OCI-LY1 (cell line): ENCODE results near the gene GDPD4.

Experiments
- H2AFZ ChIP-seq: fragments of 200-600 bp; sonication (generic), shearing (Covaris generic); 2 replicates; pipeline ENCODE4 v1.6.0; 2014; ENCODE audit warnings: antibody characterized with exemption, mild to moderate bottlenecking, low read length
- H3F3A ChIP-seq: fragments of 200-600 bp; sonication (generic), shearing (Covaris generic); 2 replicates; pipeline ENCODE4 v1.6.0; 2014; ENCODE audit warnings: mild to moderate bottlenecking, antibody characterized with exemption, low read length, moderate library complexity; ENCODE audit not compliant: insufficient read depth
- H3K27ac ChIP-seq: fragments of 200-600 bp; sonication (generic); 2 replicates; pipeline ENCODE4 v1.5.1; 2014; ENCODE audit warnings: low read length, mixed run types, mild to moderate bottlenecking, low read depth; ENCODE audit not compliant: poor library complexity, severe bottlenecking
- H3K27me3 ChIP-seq: fragments of 200-600 bp; sonication (generic); 2 replicates; pipeline ENCODE4 v1.6.0; 2014; ENCODE audit warnings: antibody characterized with exemption, mild to moderate bottlenecking, low read length, moderate library complexity; ENCODE audit not compliant: insufficient read depth
- H3K36me3 ChIP-seq: fragments of 200-600 bp; sonication (generic); 2 replicates; pipeline ENCODE4 v1.6.1; 2014; ENCODE audit warnings: mild to moderate bottlenecking, antibody characterized with exemption, low read length, moderate library complexity, mixed read lengths; ENCODE audit not compliant: insufficient read depth
- H3K4me1 ChIP-seq: fragments of 200-600 bp; sonication (generic); 2 replicates; pipeline ENCODE4 v1.5.1; 2014; ENCODE audit warnings: mild to moderate bottlenecking, low read length, moderate library complexity; ENCODE audit not compliant: insufficient read depth, severe bottlenecking
- H3K4me2 ChIP-seq: fragments of 200-600 bp; sonication (generic), shearing (Covaris generic); 2 replicates; pipeline ENCODE4 v1.6.1; 2014; ENCODE audit warnings: low read length
- H3K4me3 ChIP-seq: fragments of 200-600 bp; sonication (generic); 2 replicates; pipeline ENCODE4 v1.5.1; 2014; ENCODE audit warnings: low read length, low read depth, mild to moderate bottlenecking, mixed read lengths; ENCODE audit not compliant: poor library complexity, severe bottlenecking
- H3K79me2 ChIP-seq: fragments of 200-600 bp; shearing (Covaris generic); 2 replicates; pipeline ENCODE4 v1.6.1; 2016; ENCODE audit warnings: mixed run types, low read length, mixed read lengths; ENCODE audit not compliant: insufficient read depth
- H3K9ac ChIP-seq: fragments of 200-600 bp; sonication (generic), shearing (Covaris generic); 2 replicates; pipeline ENCODE4 v1.6.1; 2014; ENCODE audit warnings: mild to moderate bottlenecking, low read length, mixed read lengths
- H3K9me2 ChIP-seq: fragments of 200-600 bp; sonication (generic), shearing (Covaris generic); 2 replicates; pipeline ENCODE4 v1.6.1; 2014; ENCODE audit warnings: low read depth, mild to moderate bottlenecking, low read length, mixed read lengths
- H3K9me3 ChIP-seq: fragments of 200-600 bp; shearing (Covaris generic); 2 replicates; pipeline ENCODE4 v1.6.1; 2014; ENCODE audit warnings: low read length, mixed read lengths
- H4K20me1 ChIP-seq: fragments of 200-600 bp; sonication (generic), shearing (Covaris generic); 2 replicates; pipeline ENCODE4 v1.6.0; 2016; ENCODE audit warnings: mild to moderate bottlenecking, low read length; ENCODE audit not compliant: insufficient read depth
- EZH2 ChIP-seq: fragments of 200-600 bp; sonication (generic), shearing (Covaris generic); IDR thresholded peaks from 2 replicates; pipeline ENCODE4 v1.8.0; 2017; ENCODE audit warnings: borderline replicate concordance, mixed run types, mild to moderate bottlenecking, antibody characterized with exemption, low read length, moderate library complexity, mixed read lengths
- TF ChIP-seq, protein P1 (sequence below): fragments of 200-600 bp; sonication (generic), shearing (Covaris generic); IDR thresholded peaks from 2 replicates; pipeline ENCODE4 v1.5.1; 2017; ENCODE audit warnings: mild to moderate bottlenecking, antibody characterized with exemption, low read length, moderate library complexity, mixed read lengths

The GDPD4 gene

GRCh38 chr11:77181799-77182541 is 119.5 kb downstream of the GDPD4 start:
- H3K36me3 ChIP-seq, result no peaks in the 10 kb centered on the region
- no peak for TF ChIP-seq EZH2
- TF ChIP-seq, protein P1, sequence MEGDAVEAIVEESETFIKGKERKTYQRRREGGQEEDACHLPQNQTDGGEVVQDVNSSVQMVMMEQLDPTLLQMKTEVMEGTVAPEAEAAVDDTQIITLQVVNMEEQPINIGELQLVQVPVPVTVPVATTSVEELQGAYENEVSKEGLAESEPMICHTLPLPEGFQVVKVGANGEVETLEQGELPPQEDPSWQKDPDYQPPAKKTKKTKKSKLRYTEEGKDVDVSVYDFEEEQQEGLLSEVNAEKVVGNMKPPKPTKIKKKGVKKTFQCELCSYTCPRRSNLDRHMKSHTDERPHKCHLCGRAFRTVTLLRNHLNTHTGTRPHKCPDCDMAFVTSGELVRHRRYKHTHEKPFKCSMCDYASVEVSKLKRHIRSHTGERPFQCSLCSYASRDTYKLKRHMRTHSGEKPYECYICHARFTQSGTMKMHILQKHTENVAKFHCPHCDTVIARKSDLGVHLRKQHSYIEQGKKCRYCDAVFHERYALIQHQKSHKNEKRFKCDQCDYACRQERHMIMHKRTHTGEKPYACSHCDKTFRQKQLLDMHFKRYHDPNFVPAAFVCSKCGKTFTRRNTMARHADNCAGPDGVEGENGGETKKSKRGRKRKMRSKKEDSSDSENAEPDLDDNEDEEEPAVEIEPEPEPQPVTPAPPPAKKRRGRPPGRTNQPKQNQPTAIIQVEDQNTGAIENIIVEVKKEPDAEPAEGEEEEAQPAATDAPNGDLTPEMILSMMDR, result no peak
- no peak overlapping the region for H3K4me3 ChIP-seq
- H3K79me2 ChIP-seq, result no peaks in the 10 kb centered on the region
- H2AFZ ChIP-seq, result no peak overlapping the region
- no peaks in the 10 kb centered on the region for H3K4me1 ChIP-seq
- H4K20me1 ChIP-seq, result no peaks in the 10 kb centered on the region
- H3K9me3 ChIP-seq, result no peaks in the 10 kb centered on the region
- no peak overlapping the region for H3K4me2 ChIP-seq
- H3F3A ChIP-seq, result no peaks in the 10 kb centered on the region
- H3K9ac ChIP-seq, result no peak overlapping the region
- H3K27ac ChIP-seq, result no peak overlapping the region
- no peaks in the 10 kb centered on the region for H3K27me3 ChIP-seq
- H3K9me2 ChIP-seq, result no peaks in the 10 kb centered on the region

- no peaks in the 10 kb centered on the region for H3K4me1 ChIP-seq
- H3K79me2 ChIP-seq, result no peaks in the 10 kb centered on the region
- no peaks in the 10 kb centered on the region for H3K9me3 ChIP-seq
- H3K9me2 ChIP-seq, result no peaks in the 10 kb centered on the region
- H3F3A ChIP-seq, result no peaks in the 10 kb centered on the region
- H2AFZ ChIP-seq, result no peak overlapping the region
- H3K9ac ChIP-seq, result no peak overlapping the region
- no peak overlapping the region for H3K4me2 ChIP-seq
- H3K27me3 ChIP-seq, result no peaks in the 10 kb centered on the region
- no peak overlapping the region for H3K4me3 ChIP-seq
- H4K20me1 ChIP-seq, result no peaks in the 10 kb centered on the region
- H3K27ac ChIP-seq, result no peak overlapping the region
- no peaks in the 10 kb centered on the region for H3K36me3 ChIP-seq
- TF ChIP-seq EZH2, result no peak
- TF ChIP-seq, protein P1, result no peak
Observed at GRCh38 chr11:77181226-77181625, 120.3 kb downstream of the GDPD4 start.

DNA sequence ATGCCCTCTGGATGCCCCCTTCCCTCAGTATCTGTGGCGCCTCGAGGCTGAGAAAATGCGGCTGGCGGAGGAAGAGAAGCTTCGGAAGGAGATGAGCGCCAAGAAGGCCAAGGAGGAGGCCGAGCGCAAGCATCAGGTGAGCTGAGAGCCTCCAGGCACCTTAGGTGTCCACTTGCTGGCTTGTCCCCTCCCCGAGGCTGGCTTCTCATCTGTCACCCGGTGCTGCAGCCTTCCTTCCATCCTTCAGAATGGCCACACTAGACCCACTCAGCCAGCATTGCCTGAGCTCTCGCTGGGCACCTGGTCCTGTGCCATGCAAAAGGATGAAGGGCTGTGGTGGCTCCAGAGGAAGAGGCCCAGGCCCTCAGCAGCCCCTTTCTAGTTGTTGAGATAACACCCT is 121.1 kb downstream of the GDPD4 start:
- Histone ChIP-seq H3F3A (no peaks in the 10 kb centered on the region), H3K9ac (no peak overlapping the region), H3K27ac (no peak overlapping the region), H3K36me3 (no peaks in the 10 kb centered on the region), H3K27me3 (no peaks in the 10 kb centered on the region), H3K4me2 (no peak overlapping the region), H3K9me2 (no peaks in the 10 kb centered on the region), H2AFZ (no peak overlapping the region), H3K4me3 (no peak overlapping the region), H3K4me1 (no peaks in the 10 kb centered on the region), H4K20me1 (no peaks in the 10 kb centered on the region), H3K9me3 (no peaks in the 10 kb centered on the region), H3K79me2 (no peaks in the 10 kb centered on the region)
- TF ChIP-seq EZH2, result no peak
- TF ChIP-seq, protein P1, result no peak
